HG02678 (cell line): ENCODE measurements around the gene ACKR3.

ENCODE experiments used
- ATAC-seq: cut with Tn5 transposase; IDR thresholded peaks from one replicate; pipeline ENCODE4 v1.9.1; 2021; ENCODE audit warnings: mild to moderate bottlenecking, moderate library complexity; ENCODE audit not compliant: unreplicated experiment

ACKR3 gene

DNA sequence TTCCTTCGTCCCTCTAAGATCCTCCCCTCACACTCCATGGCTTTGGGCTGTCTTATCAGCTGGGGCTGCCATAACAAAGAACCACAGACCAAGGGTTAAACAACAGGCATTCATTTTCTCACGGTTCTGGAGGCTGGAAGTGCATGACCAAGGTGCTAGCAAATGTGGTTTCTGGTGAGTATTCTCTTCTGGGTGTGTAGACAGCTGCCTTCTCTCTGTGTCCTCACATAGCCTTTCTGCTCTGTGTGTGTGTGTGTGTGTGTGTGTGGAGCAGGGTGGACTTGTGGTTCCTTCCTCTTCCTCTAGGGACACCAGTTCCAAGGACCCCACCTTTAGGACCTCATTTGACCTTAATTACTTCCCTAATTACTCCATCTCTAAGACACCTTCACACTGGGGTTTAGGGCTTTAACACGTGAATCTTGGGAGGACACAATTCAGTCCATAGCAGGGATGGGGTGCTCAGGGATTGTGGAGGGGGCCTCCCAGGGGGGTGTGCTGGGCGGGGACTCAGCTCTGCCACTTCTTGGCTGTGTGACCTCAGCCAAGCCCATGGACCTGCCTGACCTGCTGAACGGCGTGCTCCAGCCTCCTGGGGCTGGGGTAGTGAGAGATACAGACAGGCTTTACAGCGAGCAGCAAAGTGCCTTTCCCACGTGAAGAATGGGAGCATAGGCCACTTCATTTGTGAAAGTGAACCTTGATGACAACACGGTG, 38.0 kb downstream of the ACKR3 start:
- ATAC-seq, result no peak

- ATAC-seq, result no peak
These were observed 38.5 kb downstream of the ACKR3 start for GRCh38 chr2:236608188-236608525.

GRCh38 chr2:236608710-236609109, 39.1 kb downstream of the ACKR3 start:
- ATAC-seq, result no peak

- ATAC-seq, result no peak
These were observed 41.6 kb downstream of the ACKR3 start for GRCh38 chr2:236610991-236611821.

DNA sequence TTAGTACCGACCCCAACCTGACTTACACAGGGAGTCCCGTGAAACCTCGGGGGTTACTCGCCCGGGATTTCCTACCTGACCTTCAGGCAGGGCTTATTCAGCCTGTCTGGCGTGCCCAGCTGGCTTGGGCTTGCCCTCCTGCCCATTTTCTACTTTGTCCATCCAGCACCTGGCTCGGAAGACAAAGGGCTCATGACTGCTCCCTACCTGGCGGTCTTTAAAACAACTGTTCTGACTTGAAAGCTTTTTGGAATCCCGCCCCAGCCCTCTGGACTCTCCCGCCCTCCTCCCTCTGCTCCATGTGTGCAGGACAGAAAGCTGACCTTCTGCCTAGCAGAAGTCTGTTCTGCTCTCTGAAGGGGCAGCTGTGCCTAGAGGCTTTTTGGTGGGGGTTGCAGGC, 43.1 kb downstream of the ACKR3 start:
- ATAC-seq, result no peak

- ATAC-seq, result no peak
These were observed 44.0 kb downstream of the ACKR3 start for GRCh38 chr2:236613612-236614011.

DNA sequence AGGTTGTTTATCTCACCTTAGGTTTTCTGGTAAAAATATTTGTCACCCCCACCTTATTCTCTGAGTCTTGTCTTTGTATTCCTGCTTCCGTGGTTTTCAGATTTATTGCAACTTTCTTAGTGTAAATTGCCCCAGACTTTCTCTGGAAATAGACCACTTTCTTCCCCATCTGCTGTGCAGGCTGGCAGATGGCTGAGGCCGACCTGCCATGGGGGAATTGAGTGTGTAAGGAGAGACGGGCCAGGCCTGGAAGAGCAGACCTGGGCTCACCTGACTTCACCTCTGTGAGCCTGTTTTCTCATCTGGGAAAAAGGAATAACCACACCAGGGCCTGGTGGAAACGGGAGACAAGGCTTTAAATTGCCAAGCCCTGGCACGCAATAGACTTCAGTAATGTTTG, 44.9 kb downstream of the ACKR3 start:
- no peak for ATAC-seq

- ATAC-seq, result no peak
These were observed 46.4 kb downstream of the ACKR3 start for GRCh38 chr2:236616031-236616430.

GRCh38 chr2:236616624-236617023, 47.0 kb downstream of the ACKR3 start:
- ATAC-seq, result no peak

DNA sequence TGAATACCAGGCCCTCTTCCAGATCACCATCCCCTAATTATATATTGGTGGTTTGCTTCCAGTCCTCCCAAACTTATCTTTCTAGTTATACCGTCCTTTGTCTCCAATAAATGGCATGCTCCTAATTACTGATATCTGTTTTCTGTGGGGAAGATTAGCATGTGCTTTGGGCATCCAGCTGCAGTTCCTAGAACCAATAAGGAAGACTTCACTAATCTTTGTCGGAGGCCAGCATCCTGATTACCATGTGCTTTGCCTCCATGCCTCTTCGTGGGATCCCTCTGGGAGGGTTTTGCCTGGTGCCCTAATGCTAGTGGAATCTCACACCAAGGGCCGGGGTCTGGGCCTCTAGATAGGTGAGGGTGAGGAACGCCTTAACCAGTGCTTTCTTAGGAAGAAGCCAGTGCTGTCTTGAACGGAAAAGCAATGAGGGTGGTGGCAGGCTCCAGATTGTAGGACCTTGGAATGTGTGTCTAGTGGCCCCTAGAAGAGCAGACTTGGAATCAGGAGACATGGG, 47.7 kb downstream of the ACKR3 start:
- no peak for ATAC-seq

- no peak for ATAC-seq
These were observed 48.2 kb downstream of the ACKR3 start for GRCh38 chr2:236617796-236618195.

DNA sequence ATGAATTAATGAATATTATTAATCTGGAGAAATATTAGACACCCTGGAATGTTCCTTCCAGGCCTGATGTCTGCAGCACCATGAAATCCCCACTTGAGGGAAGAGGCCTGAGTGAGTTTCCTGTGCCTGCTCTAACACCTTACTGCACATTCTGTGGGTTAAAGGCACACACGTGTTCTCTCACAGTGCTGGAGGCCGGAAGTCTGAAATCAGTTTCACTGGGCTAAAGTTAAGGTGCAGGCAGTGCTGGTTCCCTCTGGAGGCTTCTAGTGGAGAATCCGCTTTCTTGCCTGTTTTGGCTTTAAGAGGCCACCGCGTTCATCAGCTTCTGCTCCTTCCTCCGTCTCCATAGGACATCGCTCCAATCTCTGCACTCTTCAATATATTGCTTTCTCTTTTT, 48.7 kb downstream of the ACKR3 start:
- no peak for ATAC-seq

GRCh38 chr2:236619910-236620612, 50.4 kb downstream of the ACKR3 start:
- ATAC-seq, result no peak

DNA sequence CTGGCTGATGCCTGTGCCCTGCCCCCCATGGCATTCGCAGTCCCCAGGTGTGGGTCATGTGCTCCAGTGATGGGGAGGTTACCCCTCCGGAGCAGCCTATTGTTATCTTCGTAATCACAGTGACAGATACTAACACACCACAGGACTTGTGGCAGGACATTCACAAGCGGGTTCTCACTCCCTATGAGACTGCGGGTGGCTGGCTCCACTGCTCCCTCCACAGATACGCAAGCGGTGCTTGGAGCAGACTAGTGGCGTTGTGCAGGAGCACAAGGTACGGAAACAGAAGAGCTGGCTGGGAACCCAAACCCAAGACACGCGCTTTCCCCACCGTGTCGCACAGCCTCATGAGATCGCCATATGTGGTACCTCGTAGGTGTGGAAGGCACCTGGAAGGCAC, 52.2 kb downstream of the ACKR3 start:
- ATAC-seq, result no peak

DNA sequence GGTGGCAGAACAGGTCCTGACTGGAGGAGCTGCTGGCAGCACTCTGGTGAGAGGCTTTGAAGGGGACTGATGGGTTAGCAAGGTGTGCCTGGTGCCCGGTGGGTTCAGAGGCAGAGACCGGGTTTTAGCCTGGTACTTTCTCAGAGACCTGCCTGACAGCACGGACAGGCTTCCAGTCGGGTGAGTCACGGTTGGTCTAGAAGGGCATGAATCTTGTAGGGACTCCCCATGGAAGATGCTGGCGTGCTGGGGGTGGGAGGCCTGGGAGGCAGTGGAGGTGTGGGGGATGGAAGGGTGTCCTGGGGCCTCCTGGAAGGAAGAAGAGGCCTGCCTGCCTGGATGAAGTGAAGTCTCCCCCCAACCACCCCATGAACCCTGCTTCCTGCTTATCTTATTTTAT, 52.6 kb downstream of the ACKR3 start:
- no peak for ATAC-seq

- ATAC-seq, result no peak
These were observed 53.0 kb downstream of the ACKR3 start for GRCh38 chr2:236622660-236623059.

DNA sequence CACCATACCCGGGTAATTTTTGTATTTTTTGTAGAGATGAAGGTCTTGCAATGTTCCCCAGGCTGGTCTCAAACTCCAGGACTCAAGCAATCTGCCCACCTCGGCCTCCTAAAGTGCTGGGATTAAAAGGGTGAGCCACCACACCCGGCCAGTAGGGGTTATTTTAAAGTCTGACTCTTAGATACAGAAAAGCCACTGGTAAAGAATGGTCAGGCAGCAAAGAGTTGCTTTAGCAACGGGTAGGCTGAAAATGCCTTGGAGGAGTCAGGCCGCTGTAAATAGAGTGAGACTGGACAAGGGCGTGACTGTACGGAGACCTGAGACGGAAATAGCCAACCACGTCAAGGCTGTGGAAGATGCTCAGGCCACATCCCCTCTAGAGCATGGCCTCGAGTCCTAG, 54.2 kb downstream of the ACKR3 start:
- no peak for ATAC-seq

DNA sequence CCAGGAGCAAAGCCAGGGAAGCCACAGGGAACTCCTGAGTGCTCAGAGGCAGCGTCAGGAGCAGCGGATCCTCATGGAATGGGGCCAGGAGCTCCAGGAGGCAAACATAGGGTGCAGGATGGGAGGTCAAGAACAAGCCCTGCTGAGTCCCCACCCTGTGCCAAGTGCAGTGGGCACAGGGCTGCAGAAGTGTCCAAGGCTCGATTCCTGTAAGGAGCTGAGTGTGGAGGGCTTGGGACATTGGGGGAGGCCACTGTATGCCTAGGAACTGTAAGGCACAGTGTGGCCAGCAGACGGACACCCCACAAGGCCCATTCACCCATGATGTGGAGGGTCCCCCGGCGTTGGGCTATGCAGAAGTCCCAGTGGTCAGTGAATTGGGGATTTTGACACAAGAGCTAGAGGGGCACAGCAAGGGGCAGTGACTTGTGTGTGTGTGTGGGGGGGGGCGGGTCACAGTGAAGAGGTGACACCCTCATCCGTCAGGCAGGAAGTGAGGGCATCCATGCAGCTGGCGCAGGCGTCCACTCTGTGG, 55.6 kb downstream of the ACKR3 start:
- no peak for ATAC-seq

- ATAC-seq, result no peak
These were observed 56.9 kb downstream of the ACKR3 start for GRCh38 chr2:236626391-236627150.

GRCh38 chr2:236627193-236627592, 57.6 kb downstream of the ACKR3 start:
- ATAC-seq, result no peak

GRCh38 chr2:236627841-236628240, 58.2 kb downstream of the ACKR3 start:
- no peak for ATAC-seq
